ENCODE data around the gene NRG3.

NRG3 gene

DNA sequence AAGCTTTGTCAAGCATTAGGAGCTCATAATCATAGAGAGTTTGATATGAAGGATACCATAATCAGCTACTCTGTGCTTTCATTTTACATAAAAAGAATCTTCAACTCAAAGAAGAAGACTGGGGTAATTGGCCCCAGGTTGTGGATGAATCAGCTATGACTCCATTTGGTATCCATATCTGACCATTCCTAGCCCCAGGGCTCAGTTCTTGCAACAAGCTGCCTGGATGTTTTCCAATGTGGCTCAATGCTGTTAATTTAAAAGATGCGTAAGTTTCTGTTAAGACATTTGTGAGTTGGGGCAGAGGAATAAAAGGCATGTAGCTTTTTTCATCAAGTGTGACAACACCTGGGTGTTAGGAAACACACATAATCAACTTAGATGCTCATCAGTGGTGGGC is 951.1 kb downstream of the NRG3 start:
- peak; percentile 93 for DNase-seq (ENCODE audit: low read depth)

GRCh38 chr10:82827901-82828300 is 952.9 kb downstream of the NRG3 start:
- DNase-seq (ENCODE audit: low read depth), result no peak

DNA sequence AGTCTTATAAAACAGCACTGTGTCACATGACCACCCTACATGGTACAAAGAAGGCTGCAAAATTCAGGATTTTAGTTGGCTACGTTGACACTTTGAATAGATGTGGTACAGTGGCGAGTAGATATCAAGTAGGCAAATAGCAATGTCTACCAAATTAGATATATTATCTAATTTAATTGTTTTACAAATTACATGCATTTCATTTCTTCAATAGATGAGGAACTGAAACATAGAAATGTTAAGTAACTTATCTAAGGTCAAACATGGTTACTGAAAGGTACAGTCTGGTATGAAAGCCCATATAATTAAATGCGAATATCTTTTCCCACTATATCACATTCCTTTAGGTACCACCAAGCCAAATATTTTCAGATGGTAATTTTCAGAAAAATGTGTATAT is 972.2 kb downstream of the NRG3 start:
- DNase-seq (ENCODE audit: low read depth), result no peak

- no peak for DNase-seq (ENCODE audit: low read depth)
Observed at GRCh38 chr10:82850191-82850590, 975.2 kb downstream of the NRG3 start.

DNA sequence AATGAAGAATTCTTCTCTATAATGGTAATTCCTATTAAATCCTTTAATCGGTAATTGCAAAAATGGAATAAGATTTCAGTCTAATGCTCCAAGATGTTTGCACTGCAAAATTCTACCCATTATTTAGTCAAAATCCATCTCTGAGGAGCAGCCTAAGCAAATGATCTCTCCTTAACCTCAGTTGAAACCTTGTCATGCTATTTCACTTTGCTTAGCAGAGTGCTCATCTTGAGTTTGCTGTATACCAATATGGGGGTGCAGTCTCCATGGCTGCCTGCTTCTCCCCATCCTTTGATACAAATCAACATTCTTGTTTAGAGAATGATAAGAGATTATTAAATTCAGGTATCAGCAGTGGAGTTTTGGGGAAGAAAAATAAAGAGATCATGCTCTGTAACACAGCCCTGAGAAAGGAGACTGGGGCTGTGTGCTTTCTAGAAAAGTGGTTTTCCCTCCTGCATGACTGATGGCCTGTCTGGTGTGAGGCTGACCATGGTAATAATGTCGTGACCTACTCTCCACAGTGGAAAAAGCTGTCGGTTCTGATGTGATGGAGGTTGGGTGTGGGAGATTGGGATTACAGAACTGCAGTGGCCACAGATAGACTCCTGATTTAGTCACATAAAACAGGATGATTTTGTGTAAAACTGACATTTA is 982.1 kb downstream of the NRG3 start:
- no peak for DNase-seq (ENCODE audit: low read depth)

GRCh38 chr10:82861889-82862288 is 986.9 kb downstream of the NRG3 start:
- no peak for DNase-seq (ENCODE audit: low read depth)

GRCh38 chr10:82865366-82865765 is 990.4 kb downstream of the NRG3 start:
- DNase-seq (ENCODE audit: low read depth), result no peak

DNA sequence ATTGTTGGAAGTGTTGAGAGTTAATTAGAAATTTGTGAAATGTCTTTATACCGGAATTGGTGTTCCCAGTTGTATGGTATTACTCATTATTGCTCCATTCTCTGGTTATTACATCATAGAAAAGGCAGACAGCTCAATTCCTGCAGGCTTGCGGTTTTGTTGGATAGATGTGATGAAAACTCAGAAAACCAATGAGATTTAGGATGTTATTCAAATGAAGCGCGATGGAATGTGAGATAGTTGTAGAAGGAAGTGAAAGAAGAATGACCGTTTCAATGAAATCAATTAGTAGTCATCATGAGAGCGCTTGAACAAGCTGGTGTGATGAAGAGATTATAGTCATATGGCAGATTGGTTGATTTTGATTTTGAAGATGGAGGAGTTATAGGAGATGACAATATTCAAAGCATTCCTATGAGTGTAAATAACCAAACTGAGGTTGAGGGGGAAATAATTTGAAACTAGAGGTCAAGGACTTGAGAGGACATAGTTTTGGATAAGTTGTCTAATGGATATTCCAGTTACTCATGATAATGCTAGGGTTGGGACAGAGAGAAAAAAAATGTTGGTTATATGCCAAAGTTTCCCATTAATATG is 991.5 kb downstream of the NRG3 start:
- DNase-seq (ENCODE audit: low read depth), result peak; percentile 87

GRCh38 chr10:82867056-82867455 is 992.1 kb downstream of the NRG3 start:
- DNase-seq (ENCODE audit: low read depth), result no peak

DNA sequence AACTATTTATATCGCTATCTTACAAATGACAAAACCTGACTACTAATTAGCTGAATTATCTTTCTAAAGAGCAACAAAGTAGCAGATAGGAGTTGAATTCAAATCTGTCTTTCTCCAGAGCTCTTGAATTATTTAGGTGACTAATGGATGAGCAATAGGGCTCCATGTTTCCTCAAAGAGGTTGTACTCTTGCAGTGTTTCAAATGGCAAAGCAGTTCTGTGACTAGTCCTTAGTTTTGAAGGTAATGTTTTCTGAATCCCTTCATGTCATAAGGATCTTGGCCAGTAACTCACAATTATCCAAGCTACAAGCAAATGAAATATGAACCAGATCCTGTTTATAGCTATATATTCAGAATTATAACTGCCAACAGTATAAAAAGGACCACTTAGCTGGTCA is 999.7 kb downstream of the NRG3 start:
- DNase-seq (ENCODE audit: low read depth), result peak; percentile 62

- DNase-seq (ENCODE audit: low read depth), result no peak
Observed at GRCh38 chr10:82880776-82881290, 1005.8 kb downstream of the NRG3 start.

GRCh38 chr10:82882722-82883121 is 1007.7 kb downstream of the NRG3 start:
- no peak for DNase-seq (ENCODE audit: low read depth)

GRCh38 chr10:82883603-82884002 is 1008.6 kb downstream of the NRG3 start:
- DNase-seq (ENCODE audit: low read depth), result peak; percentile 10

- DNase-seq (ENCODE audit: low read depth), result no peak
Observed at GRCh38 chr10:82887488-82887887, 1012.5 kb downstream of the NRG3 start.

DNA sequence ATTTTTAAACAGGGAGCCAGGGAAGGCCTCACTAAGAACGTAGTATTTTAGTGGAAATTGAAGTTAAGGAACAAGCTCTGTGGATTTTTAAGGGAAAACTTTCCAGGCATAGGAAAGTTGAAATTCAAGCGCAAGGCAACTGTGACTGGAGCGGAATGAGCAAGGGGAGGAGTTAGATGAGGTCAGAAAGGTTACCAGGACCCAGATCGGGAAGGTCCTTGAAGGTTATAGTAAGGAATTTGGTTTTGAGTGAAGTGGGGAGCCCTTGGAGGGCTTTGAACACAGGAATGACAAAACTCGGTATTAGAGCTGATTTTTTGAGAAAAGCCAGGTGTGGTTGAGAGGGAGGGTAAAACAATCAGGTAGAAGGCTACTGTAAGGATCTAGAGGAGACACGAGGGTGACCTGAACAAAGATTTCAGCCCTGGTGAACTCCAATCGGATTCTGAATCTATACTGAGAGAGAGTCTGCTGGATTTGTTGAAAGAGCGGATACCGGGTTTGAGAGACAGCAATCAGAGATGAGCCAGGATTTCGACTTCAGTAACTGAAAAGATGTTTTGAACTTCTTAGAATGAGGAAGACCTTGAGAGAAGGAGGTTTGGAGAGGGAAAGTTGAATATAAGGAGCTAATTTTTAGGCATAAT is 1013.9 kb downstream of the NRG3 start:
- DNase-seq (ENCODE audit: low read depth), result no peak

DNA sequence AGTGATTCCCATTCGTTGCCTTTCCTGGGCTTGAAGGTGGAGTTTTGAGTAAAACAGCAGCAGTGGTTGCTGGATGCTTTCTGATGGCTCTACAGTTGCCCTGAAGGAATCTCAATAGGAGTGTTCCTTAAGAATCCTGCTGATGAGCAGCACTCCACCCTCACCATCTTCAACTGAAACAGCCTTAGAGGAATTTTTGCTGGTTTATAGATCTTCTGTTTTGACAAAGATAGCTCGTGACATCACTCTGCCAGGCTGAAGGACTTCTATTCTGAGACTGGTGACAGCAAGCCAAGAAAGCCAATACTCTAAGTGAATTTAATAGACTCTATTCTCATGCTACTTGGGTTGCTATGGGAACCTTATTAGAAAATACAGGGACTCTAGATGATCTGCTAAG is 1014.7 kb downstream of the NRG3 start:
- DNase-seq (ENCODE audit: low read depth), result no peak

GRCh38 chr10:82890573-82890972 is 1015.6 kb downstream of the NRG3 start:
- DNase-seq (ENCODE audit: low read depth), result no peak

DNA sequence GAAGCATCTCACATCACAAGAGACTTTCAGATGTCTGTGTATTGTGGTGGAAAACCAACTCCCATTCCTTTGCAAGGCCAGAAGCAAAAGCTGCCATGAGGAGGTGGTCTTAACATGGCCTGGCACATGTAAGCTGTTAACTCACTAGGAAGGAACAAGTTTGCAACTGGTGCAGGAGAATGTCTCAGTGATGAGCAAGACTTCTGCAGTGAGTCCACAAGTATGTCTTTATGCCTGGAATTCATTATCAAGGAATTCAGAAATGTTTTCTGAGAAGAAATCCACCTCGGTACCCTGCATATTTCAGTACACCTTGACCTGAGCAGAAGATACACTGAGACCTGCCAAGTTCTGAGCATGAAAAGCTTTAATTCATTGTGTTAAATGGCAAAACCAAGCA is 1033.1 kb downstream of the NRG3 start:
- no peak for DNase-seq (ENCODE audit: low read depth)

GRCh38 chr10:82908751-82909150 is 1033.8 kb downstream of the NRG3 start:
- DNase-seq (ENCODE audit: low read depth), result no peak

- DNase-seq (ENCODE audit: low read depth), result no peak
Observed at GRCh38 chr10:82910301-82910700, 1035.3 kb downstream of the NRG3 start.

GRCh38 chr10:82914655-82915136 is 1039.7 kb downstream of the NRG3 start:
- DNase-seq (ENCODE audit: low read depth), result no peak

DNA sequence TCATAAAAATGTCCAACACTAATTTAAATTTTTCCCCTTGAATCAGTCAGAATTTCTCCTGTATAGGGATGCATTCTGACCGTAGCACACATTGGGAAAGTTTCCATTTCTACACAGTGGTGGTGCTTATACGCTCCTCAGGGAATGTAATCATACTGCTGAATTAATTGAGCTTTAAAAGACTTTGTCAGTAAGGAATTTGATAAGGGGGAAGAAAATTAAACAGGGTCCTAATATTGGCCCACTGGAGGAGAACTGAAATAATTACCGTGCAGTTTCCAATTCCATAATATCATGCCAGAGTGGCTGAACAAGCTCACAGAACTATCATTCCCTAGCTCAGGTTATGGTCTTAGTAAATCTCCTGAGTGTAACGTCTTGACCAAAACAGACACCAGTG is 1041.9 kb downstream of the NRG3 start:
- no peak for DNase-seq (ENCODE audit: low read depth)

- DNase-seq (ENCODE audit: low read depth), result no peak
Observed at GRCh38 chr10:82918022-82918421, 1043.0 kb downstream of the NRG3 start.

Data from ELR (cell line).